Type B pancreatic cell (in vitro differentiated cells): ENCODE results near the gene VSNL1. TPM values are rescaled to one million over a fixed set of nuclear protein-coding genes. Genes with fewer than 3 reads are reported as not detected.

Experiments
- DNase-seq: peaks from one replicate; pipeline ENCODE4 v3.0.0; 2021; ENCODE audit warnings: mixed read lengths; ENCODE audit not compliant: unreplicated experiment; ENCODE audit errors: extremely low spot score
- H3K27ac Mint-ChIP-seq: 2 replicates; pipeline ENCODE4 v1.8.0; 2021; ENCODE audit warnings: mild to moderate bottlenecking, mixed read lengths
- H3K27me3 Mint-ChIP-seq: 2 replicates; pipeline ENCODE4 v1.8.0; 2021; ENCODE audit warnings: mixed read lengths
- H3K36me3 Mint-ChIP-seq: 2 replicates; pipeline ENCODE4 v1.8.0; 2021; ENCODE audit warnings: mixed read lengths
- H3K4me1 Mint-ChIP-seq: one replicate; pipeline ENCODE4 v1.8.0; 2021; ENCODE audit warnings: mixed read lengths; ENCODE audit not compliant: unreplicated experiment
- H3K4me3 Mint-ChIP-seq: 2 replicates; pipeline ENCODE4 v1.8.0; 2021; ENCODE audit warnings: mild to moderate bottlenecking, mixed read lengths
- H3K9me3 Mint-ChIP-seq: 2 replicates; pipeline ENCODE4 v1.8.0; 2021; ENCODE audit warnings: mixed read lengths
- total RNA-seq: library from RNA; stranded (reverse); gene quantifications from 2 replicates; pipeline ENCODE4 v1.2.1, GENCODE V29; 2021; ENCODE audit warnings: low replicate concordance
- TF ChIP-seq, protein P1 (sequence below): fragments of 200-600 bp; sonication (generic); conservative IDR thresholded peaks from 2 replicates; pipeline ENCODE4 v1.5.0; 2021; ENCODE audit warnings: antibody characterized with exemption, mild to moderate bottlenecking

VSNL1 gene
- total RNA-seq, 1 donor from 2014 or later: 4.6 TPM

DNA sequence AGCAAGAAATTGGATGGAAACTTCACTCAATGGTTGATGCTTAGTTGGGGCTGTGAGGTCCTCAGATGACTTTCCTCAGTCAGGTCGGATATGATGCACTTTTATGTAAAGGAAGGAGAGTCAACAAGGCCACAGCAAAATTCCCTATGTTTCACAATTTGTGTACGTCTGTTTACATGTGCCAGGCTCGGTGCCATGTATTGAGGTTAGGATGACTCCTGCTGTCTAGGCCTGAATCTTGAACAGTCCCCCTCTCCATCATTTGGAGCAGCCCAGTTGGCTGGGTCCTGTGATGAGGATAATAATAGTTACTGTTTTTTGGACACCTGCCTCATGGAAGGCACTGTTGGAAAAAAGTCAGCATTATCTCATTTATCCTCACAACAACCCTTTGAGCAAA is 43.1 kb downstream of the VSNL1 start:
- Mint-ChIP-seq H3K9me3 (no peaks in the 10 kb centered on the region), H3K4me1 (no peaks in the 10 kb centered on the region), H3K36me3 (no peaks in the 10 kb centered on the region), H3K27me3 (peaks cover 3% of the 10 kb centered on the region), H3K27ac (no peak overlapping the region), H3K4me3 (no peak overlapping the region)
- TF ChIP-seq, protein P1, sequence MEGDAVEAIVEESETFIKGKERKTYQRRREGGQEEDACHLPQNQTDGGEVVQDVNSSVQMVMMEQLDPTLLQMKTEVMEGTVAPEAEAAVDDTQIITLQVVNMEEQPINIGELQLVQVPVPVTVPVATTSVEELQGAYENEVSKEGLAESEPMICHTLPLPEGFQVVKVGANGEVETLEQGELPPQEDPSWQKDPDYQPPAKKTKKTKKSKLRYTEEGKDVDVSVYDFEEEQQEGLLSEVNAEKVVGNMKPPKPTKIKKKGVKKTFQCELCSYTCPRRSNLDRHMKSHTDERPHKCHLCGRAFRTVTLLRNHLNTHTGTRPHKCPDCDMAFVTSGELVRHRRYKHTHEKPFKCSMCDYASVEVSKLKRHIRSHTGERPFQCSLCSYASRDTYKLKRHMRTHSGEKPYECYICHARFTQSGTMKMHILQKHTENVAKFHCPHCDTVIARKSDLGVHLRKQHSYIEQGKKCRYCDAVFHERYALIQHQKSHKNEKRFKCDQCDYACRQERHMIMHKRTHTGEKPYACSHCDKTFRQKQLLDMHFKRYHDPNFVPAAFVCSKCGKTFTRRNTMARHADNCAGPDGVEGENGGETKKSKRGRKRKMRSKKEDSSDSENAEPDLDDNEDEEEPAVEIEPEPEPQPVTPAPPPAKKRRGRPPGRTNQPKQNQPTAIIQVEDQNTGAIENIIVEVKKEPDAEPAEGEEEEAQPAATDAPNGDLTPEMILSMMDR: no peak
- DNase-seq: no peak

DNA sequence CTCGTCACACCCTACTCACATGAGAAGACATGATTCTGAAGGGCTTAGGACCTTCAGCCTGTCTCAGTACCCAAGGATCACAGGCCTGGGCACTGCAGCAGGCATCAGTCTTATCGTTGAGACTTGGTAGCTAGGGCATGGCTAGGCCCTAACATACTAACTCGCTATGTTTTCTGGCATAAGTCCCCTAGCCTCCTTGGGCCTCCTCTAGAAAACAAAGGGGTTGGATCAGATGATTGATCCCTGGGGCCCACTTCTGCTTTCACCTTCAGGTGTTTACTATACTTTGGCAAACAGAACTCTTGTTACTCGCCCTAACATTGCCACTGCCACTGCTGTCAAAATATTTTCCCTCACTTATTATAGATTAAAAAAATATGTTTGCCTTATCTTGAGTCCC is 44.2 kb downstream of the VSNL1 start:
- TF ChIP-seq, protein P1: no peak
- peaks cover 3% of the 10 kb centered on the region for H3K27me3 Mint-ChIP-seq
- H3K4me1 Mint-ChIP-seq: no peaks in the 10 kb centered on the region
- no peak for DNase-seq
- no peaks in the 10 kb centered on the region for H3K9me3 Mint-ChIP-seq
- H3K27ac Mint-ChIP-seq: no peak overlapping the region
- H3K36me3 Mint-ChIP-seq: no peaks in the 10 kb centered on the region
- no peak overlapping the region for H3K4me3 Mint-ChIP-seq

DNA sequence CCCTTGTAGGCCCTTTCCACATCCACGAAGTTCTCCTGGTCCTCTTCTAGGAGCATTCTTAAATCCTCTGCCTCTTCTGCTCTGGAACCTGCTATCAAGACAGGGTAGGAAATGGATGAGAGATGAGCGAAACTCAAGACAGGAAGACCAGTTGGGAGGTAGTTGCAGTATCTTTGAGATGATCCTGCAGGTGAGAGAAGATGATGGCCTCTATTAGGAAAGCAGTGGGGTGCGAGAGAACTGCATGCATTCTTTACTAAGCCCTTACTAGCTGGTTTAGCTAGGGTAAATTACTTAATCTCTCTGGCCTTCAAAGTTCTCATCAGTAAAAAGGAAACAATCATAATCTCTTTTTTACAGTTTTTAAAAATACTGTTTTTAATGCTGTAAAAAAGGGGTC is 47.0 kb downstream of the VSNL1 start:
- no peak overlapping the region for H3K27ac Mint-ChIP-seq
- no peaks in the 10 kb centered on the region for H3K36me3 Mint-ChIP-seq
- H3K4me1 Mint-ChIP-seq: no peaks in the 10 kb centered on the region
- TF ChIP-seq, protein P1: no peak
- H3K9me3 Mint-ChIP-seq: no peaks in the 10 kb centered on the region
- H3K4me3 Mint-ChIP-seq: no peak overlapping the region
- no peak for DNase-seq
- peaks cover 3% of the 10 kb centered on the region for H3K27me3 Mint-ChIP-seq

DNA sequence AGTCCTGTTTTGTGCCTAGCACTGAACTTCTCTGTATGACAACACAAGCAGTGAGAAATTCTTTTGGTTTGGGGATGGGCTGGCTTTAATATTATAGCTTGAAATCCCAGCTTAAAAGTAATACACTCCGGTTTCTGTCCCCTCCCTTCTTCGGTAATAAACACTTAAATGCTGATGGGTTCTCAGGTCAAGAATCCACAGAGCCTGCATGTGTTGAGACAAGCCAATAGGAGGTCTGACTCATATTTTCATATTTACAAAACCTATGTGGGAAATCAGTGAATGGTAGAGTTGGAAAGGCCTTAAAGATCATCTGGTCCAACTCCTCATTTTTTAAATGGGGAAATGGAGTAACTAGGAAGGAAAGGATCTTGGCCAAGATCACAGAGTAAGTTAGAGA is 47.5 kb downstream of the VSNL1 start:
- Mint-ChIP-seq H3K4me3 (no peak overlapping the region), H3K36me3 (no peaks in the 10 kb centered on the region), H3K27me3 (peaks cover 3% of the 10 kb centered on the region), H3K9me3 (no peaks in the 10 kb centered on the region), H3K27ac (no peak overlapping the region), H3K4me1 (no peaks in the 10 kb centered on the region)
- TF ChIP-seq, protein P1: no peak
- DNase-seq: no peak

DNA sequence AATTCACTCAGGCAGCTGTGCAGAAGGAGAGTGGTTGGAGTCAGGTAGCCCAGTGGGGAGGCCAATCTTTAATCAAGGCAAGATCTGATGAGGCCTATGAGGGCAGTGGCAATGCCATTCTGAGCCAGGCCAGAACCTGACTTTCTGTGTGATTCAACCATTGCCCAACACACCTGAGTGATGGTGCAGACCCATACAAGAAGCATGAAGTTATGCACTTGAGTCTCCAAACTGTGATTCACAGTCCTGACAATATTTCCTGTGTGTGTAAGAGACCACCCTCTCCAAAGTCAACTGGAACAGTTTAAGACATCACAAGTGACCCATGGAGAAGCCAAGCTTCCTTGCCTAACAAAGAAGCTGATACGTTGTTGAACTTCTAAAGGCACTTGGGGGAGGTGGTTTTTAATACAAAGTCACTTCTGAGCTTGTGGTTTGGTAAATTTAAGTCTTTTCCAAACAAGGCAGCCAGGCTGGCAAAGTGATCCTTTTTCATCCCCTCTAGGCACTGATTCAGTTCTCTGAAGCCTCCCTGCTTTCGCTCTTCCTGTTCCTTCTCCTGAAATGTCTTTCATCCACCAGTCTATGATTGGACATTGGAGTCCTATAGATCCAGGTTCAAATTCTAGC is 49.0 kb downstream of the VSNL1 start:
- Mint-ChIP-seq H3K36me3 (no peaks in the 10 kb centered on the region), H3K27me3 (peaks cover 3% of the 10 kb centered on the region), H3K27ac (peak overlapping the region; percentile 86), H3K4me1 (peaks cover 14% of the 10 kb centered on the region), H3K4me3 (no peak overlapping the region), H3K9me3 (no peaks in the 10 kb centered on the region)
- TF ChIP-seq, protein P1: no peak
- DNase-seq: no peak
